ENCODE data around the gene IQCC. TPM values are rescaled to one million over a fixed set of nuclear protein-coding genes. Genes with fewer than 3 reads are reported as not detected.
A peak's percentile ranks its signal among the peaks of the same experiment; 100 is the strongest.

The IQCC gene
- total and polyA plus RNA-seq, 4 donors = 1.6 to 3.8 (median 2.5) TPM

DNA sequence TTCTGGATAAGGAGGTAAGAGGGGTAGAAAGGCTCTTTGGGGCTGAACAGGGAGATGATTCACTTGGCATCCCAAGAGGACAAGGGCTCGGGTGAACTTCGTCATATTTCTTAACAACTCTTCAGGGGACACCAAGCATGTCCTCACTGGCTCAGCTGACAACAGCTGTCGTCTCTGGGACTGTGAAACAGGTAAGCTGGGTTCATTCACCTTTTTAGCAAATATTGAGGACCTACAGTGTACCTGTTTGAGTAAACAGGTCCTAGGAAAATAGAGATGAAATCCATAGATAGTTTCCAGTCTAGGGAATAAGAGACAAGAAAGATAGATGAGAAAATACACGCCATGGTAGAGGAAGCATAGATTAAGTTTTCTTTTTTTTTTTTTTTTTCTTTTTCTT is 18.8 kb downstream of the IQCC start:
- DNase-seq (no peak), ATAC-seq (ENCODE audit: insufficient read depth, low FRiP score) (no peak)
- Histone ChIP-seq H3K27me3 (ENCODE audit: control insufficient read depth in 3 of 3, insufficient read depth in 3 of 3, low read length in 2 of 3) (no peaks in the 10 kb centered on the region), H3K9ac (ENCODE audit: insufficient read depth in 1 of 2, low read length in 2 of 2) (no peak overlapping the region), H3K9me3 (ENCODE audit: control insufficient read depth in 4 of 4, insufficient read depth in 3 of 4, low read length in 3 of 4) (no peaks in the 10 kb centered on the region), H3K4me3 (no peak overlapping the region), H3K4me1 (ENCODE audit: control insufficient read depth in 5 of 5, insufficient read depth in 5 of 5, low read length in 5 of 5) (peaks cover 6 to 20% (median 12%) of the 10 kb centered on the region in 5 donors), H3K36me3 (ENCODE audit: control insufficient read depth in 4 of 4, insufficient read depth in 4 of 4, low read length in 4 of 4) (peaks cover 10 to 41% (median 27%) of the 10 kb centered on the region in 4 donors), H3K27ac (ENCODE audit: low read depth in 1 of 2, low read length in 1 of 2) (peak overlapping the region in 1 of 2 donors; percentile 42)
- 92 to 93% methylated on average over 4 of the region's 4 CpGs for WGBS, 2 donors
- TF ChIP-seq, protein P1, sequence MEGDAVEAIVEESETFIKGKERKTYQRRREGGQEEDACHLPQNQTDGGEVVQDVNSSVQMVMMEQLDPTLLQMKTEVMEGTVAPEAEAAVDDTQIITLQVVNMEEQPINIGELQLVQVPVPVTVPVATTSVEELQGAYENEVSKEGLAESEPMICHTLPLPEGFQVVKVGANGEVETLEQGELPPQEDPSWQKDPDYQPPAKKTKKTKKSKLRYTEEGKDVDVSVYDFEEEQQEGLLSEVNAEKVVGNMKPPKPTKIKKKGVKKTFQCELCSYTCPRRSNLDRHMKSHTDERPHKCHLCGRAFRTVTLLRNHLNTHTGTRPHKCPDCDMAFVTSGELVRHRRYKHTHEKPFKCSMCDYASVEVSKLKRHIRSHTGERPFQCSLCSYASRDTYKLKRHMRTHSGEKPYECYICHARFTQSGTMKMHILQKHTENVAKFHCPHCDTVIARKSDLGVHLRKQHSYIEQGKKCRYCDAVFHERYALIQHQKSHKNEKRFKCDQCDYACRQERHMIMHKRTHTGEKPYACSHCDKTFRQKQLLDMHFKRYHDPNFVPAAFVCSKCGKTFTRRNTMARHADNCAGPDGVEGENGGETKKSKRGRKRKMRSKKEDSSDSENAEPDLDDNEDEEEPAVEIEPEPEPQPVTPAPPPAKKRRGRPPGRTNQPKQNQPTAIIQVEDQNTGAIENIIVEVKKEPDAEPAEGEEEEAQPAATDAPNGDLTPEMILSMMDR (IDR thresholded peaks at IDR 0.05; ENCODE audit: control extremely low read depth, extremely low read depth) = no peak

GRCh38 chr1:32228771-32229170 is 23.3 kb downstream of the IQCC start:
- no peak overlapping the region for H3K9ac ChIP-seq (ENCODE audit: insufficient read depth in 1 of 2, low read length in 2 of 2)
- ATAC-seq (ENCODE audit: insufficient read depth, low FRiP score) = no peak
- no peak overlapping the region for H3K27ac ChIP-seq (ENCODE audit: low read depth in 1 of 2, low read length in 1 of 2)
- 78 to 90% methylated on average over 3 of the region's 3 CpGs for WGBS, 2 donors
- H3K9me3 ChIP-seq (ENCODE audit: control insufficient read depth in 4 of 4, insufficient read depth in 3 of 4, low read length in 3 of 4) = no peaks in the 10 kb centered on the region
- peaks cover 20 to 44% (median 28%) of the 10 kb centered on the region in 4 donors for H3K36me3 ChIP-seq (ENCODE audit: control insufficient read depth in 4 of 4, insufficient read depth in 4 of 4, low read length in 4 of 4)
- no peak for DNase-seq
- peaks cover 0 to 6% (median 0%) of the 10 kb centered on the region in 5 donors for H3K4me1 ChIP-seq (ENCODE audit: control insufficient read depth in 5 of 5, insufficient read depth in 5 of 5, low read length in 5 of 5)
- TF ChIP-seq, protein P1 (IDR thresholded peaks at IDR 0.05; ENCODE audit: control extremely low read depth, extremely low read depth) = no peak
- H3K27me3 ChIP-seq (ENCODE audit: control insufficient read depth in 3 of 3, insufficient read depth in 3 of 3, low read length in 2 of 3) = no peaks in the 10 kb centered on the region
- H3K4me3 ChIP-seq = no peak overlapping the region

GRCh38 chr1:32231843-32232432 is 26.5 kb downstream of the IQCC start:
- TF ChIP-seq, protein P1 (IDR thresholded peaks at IDR 0.05; ENCODE audit: control extremely low read depth, extremely low read depth) = no peak
- 91 to 93% methylated on average over 5 of the region's 5 CpGs for WGBS, 2 donors
- H3K4me1 ChIP-seq (ENCODE audit: control insufficient read depth in 5 of 5, insufficient read depth in 5 of 5, low read length in 5 of 5) = peaks cover 0 to 3% (median 0%) of the 10 kb centered on the region in 5 donors
- no peak for DNase-seq
- H3K36me3 ChIP-seq (ENCODE audit: control insufficient read depth in 4 of 4, insufficient read depth in 4 of 4, low read length in 4 of 4) = peaks cover 16 to 36% (median 24%) of the 10 kb centered on the region in 4 donors
- no peak overlapping the region for H3K27ac ChIP-seq (ENCODE audit: low read depth in 1 of 2, low read length in 1 of 2)
- H3K9ac ChIP-seq (ENCODE audit: insufficient read depth in 1 of 2, low read length in 2 of 2) = no peak overlapping the region
- no peaks in the 10 kb centered on the region for H3K27me3 ChIP-seq (ENCODE audit: control insufficient read depth in 3 of 3, insufficient read depth in 3 of 3, low read length in 2 of 3)
- no peaks in the 10 kb centered on the region for H3K9me3 ChIP-seq (ENCODE audit: control insufficient read depth in 4 of 4, insufficient read depth in 3 of 4, low read length in 3 of 4)
- no peak overlapping the region for H3K4me3 ChIP-seq
- no peak for ATAC-seq (ENCODE audit: insufficient read depth, low FRiP score)
